ENCODE measurements around the gene ZNF609. TPM values are rescaled to one million over a fixed set of nuclear protein-coding genes. Genes with fewer than 3 reads are reported as not detected.

ZNF609 gene
- total RNA-seq, 1 experiment from 2014 or later: 31.0 TPM

DNA sequence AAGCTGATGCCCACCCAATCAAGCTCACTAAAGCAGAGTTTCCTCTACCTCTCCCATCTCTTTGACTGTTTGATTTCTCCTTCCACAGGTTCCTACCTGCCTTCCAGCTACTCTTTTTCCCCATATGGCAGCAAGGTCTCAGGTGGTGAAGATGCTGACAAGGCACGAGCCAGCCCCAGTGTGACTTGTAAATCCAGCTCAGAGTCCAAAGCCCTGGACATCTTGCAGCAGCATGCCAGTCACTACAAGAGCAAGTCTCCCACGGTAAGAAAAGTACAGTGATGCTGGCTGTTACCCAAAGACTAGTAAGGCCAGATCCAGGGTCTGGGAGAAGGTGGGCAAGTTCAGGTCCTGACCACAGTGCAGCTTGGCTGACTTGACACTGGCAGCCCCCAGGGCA is 219.7 kb downstream of the ZNF609 start (continued):
- TF ChIP-seq, protein P1, sequence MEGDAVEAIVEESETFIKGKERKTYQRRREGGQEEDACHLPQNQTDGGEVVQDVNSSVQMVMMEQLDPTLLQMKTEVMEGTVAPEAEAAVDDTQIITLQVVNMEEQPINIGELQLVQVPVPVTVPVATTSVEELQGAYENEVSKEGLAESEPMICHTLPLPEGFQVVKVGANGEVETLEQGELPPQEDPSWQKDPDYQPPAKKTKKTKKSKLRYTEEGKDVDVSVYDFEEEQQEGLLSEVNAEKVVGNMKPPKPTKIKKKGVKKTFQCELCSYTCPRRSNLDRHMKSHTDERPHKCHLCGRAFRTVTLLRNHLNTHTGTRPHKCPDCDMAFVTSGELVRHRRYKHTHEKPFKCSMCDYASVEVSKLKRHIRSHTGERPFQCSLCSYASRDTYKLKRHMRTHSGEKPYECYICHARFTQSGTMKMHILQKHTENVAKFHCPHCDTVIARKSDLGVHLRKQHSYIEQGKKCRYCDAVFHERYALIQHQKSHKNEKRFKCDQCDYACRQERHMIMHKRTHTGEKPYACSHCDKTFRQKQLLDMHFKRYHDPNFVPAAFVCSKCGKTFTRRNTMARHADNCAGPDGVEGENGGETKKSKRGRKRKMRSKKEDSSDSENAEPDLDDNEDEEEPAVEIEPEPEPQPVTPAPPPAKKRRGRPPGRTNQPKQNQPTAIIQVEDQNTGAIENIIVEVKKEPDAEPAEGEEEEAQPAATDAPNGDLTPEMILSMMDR (IDR thresholded peaks at IDR 0.05 in 2 of 3, conservative IDR thresholded peaks at IDR 0.05 in 1 of 3; ENCODE audit: borderline replicate concordance in 1 of 3, insufficient read depth in 1 of 3, low read depth in 2 of 3, low read length in 2 of 3): no peak
- TF ChIP-seq SIN3A (IDR thresholded peaks at IDR 0.05; ENCODE audit: low read depth): no peak
- TF ChIP-seq, protein P2, sequence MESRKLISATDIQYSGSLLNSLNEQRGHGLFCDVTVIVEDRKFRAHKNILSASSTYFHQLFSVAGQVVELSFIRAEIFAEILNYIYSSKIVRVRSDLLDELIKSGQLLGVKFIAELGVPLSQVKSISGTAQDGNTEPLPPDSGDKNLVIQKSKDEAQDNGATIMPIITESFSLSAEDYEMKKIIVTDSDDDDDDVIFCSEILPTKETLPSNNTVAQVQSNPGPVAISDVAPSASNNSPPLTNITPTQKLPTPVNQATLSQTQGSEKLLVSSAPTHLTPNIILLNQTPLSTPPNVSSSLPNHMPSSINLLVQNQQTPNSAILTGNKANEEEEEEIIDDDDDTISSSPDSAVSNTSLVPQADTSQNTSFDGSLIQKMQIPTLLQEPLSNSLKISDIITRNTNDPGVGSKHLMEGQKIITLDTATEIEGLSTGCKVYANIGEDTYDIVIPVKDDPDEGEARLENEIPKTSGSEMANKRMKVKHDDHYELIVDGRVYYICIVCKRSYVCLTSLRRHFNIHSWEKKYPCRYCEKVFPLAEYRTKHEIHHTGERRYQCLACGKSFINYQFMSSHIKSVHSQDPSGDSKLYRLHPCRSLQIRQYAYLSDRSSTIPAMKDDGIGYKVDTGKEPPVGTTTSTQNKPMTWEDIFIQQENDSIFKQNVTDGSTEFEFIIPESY (IDR thresholded peaks at IDR 0.05; ENCODE audit: extremely low read depth, insufficient replicate concordance, low read length): no peak

DNA sequence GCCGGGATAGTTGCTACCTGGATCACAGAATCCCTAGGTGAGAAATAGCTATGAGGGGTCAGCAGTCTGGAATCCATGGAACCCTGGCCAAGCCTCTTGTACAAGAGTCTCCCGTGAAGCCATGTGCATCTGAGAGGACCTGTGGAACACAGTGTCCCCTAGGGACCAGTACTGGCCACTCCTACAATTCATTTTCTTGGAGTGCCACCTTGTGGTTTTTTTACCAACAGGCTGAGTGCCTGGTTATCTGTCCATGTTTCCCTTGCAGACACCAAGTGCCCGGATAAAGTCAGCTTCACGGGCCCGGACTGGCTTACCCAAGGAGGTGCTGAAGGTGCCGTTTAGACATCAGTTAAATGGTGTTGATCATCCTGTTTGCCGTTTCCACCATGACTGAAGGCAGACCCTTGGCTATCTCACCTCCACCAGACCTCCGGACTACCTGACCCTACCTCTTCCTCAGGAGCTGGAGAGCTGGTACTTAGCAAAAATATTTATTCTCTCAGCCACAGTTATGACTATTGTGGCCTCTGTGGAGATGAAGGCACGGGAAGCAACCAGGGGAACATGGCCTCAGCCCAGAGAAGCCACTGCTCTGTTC is 221.1 kb downstream of the ZNF609 start:
- peaks cover 20 to 40% of the 10 kb centered on the region in 2 experiments; a peak in 3 of 4 replicates for H3K36me3 ChIP-seq (ENCODE audit: control insufficient read depth in 1 of 2, insufficient read depth in 2 of 2, low read length in 2 of 2)

More for the DNA sequence above, 221.1 kb downstream of the ZNF609 start:
- DNase-seq (ENCODE audit: low read depth, low spot score): peak; percentile 61
- peak; percentile 97 for ATAC-seq
- Histone ChIP-seq H3K27ac (ENCODE audit: low read depth, low read length) (no peak overlapping the region), H3K4me3 (replicated peaks in 1 of 2; ENCODE audit: low read depth in 1 of 2, low read length in 2 of 2) (no peak overlapping the region), H3K4me1 (ENCODE audit: control insufficient read depth in 1 of 2, insufficient read depth in 2 of 2, low read length in 2 of 2) (no peaks in the 10 kb centered on the region), H3K9ac (ENCODE audit: low read length) (no peak overlapping the region), H3K27me3 (ENCODE audit: insufficient read depth, low read length) (no peaks in the 10 kb centered on the region), H3K9me2 (ENCODE audit: insufficient read depth) (no peaks in the 10 kb centered on the region), H2AFZ (ENCODE audit: low read depth, low read length, poor library complexity, severe bottlenecking) (no peak overlapping the region), H3K4me2 (ENCODE audit: low read length) (no peak overlapping the region), H3K79me2 (ENCODE audit: insufficient read depth, low read length) (no peaks in the 10 kb centered on the region), H4K20me1 (ENCODE audit: insufficient read depth) (no peaks in the 10 kb centered on the region), H3K9me3 (ENCODE audit: control insufficient read depth in 1 of 2, insufficient read depth in 1 of 2, low read depth in 1 of 2, low read length in 2 of 2) (no peaks in the 10 kb centered on the region)
- ChIA-PET CTCF (interaction anchor here (0.7 to 3.4 kb wide), 6 partner anchors 9 to 471 kb away, joined by 3 to 13 read pairs (median 4); no protein-coding TSS in a partner anchor), POLR2A (no interaction called here), RAD21 (ENCODE audit: low non-redundant PET in 1 of 2, low total read pairs in 2 of 2, uncharacterized antibody in 2 of 2, unreplicated experiment in 2 of 2) (interaction anchor here (0.5 to 1.3 kb wide), 3 partner anchors 37 to 295 kb away, joined by 3 to 13 read pairs (median 3); no protein-coding TSS in a partner anchor)
- BruUV-seq (replicated peaks): no TSS peak
- TF ChIP-seq EGR1 (IDR thresholded peaks at IDR 0.05; ENCODE audit: low read depth) (no peak), SRF (IDR thresholded peaks at IDR 0.05; ENCODE audit: low read depth) (no peak), EZH2 (IDR thresholded peaks at IDR 0.05) (no peak), RAD21 (IDR thresholded peaks at IDR 0.05; ENCODE audit: low read depth) (peak; percentile 98), FOSL1 (IDR thresholded peaks at IDR 0.05; ENCODE audit: low read depth) (no peak)
- TF ChIP-seq, protein P3, sequence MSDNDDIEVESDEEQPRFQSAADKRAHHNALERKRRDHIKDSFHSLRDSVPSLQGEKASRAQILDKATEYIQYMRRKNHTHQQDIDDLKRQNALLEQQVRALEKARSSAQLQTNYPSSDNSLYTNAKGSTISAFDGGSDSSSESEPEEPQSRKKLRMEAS (IDR thresholded peaks at IDR 0.05): peak; percentile 33; the same call in 1 of the 2 replicates
- TF ChIP-seq, protein P1 (IDR thresholded peaks at IDR 0.05 in 2 of 3, conservative IDR thresholded peaks at IDR 0.05 in 1 of 3; ENCODE audit: borderline replicate concordance in 1 of 3, insufficient read depth in 1 of 3, low read depth in 2 of 3, low read length in 2 of 3): peak; percentile 88 to 99 (median 91)
- TF ChIP-seq, protein P2 (IDR thresholded peaks at IDR 0.05; ENCODE audit: extremely low read depth, insufficient replicate concordance, low read length): no peak
- intact Hi-C loops (cut with micrococcal nuclease): loop anchor here (1.0 to 2.0 kb wide), 3 partner anchors 254 to 519 kb away; partner anchors contain the start of gene PPIB
